Liver (tissue), 3 donors: ENCODE data around the gene FBXW7.

Experiments used
- EGR1 ChIP-seq, 2 donors: IDR thresholded peaks; 2 replicates each; pipeline ENCODE4 v1.6.1; 2016 to 2018; ENCODE audit warnings: antibody characterized with exemption in 2 of 2, low read depth in 2 of 2
- FOXA1 ChIP-seq: IDR thresholded peaks from 2 replicates; pipeline ENCODE4 v1.6.1; 2016; ENCODE audit warnings: antibody characterized with exemption
- HNF4A ChIP-seq, 2 donors: conservative IDR thresholded peaks; 2 replicates each; pipeline ENCODE4 v1.6.1; 2016; ENCODE audit warnings: antibody characterized with exemption in 2 of 2, mild to moderate bottlenecking in 2 of 2
- RAD21 ChIP-seq, 2 donors: IDR thresholded peaks; 2 replicates each; pipeline ENCODE4 v1.6.1; 2016; ENCODE audit warnings: antibody characterized with exemption in 2 of 2, mild to moderate bottlenecking in 2 of 2
- SP1 ChIP-seq: IDR thresholded peaks from 2 replicates; pipeline ENCODE4 v1.6.1; 2018; ENCODE audit warnings: antibody characterized with exemption, mild to moderate bottlenecking
- TF ChIP-seq, protein P1 (sequence below): IDR thresholded peaks from 2 replicates; pipeline ENCODE4 v1.6.1; 2016; ENCODE audit warnings: antibody characterized with exemption, mild to moderate bottlenecking
- TF ChIP-seq, protein P2 (sequence below): IDR thresholded peaks from 2 replicates; pipeline ENCODE4 v1.6.1; 2016; ENCODE audit warnings: antibody characterized with exemption
- TF ChIP-seq, protein P3 (sequence below): fragments of 150-350 bp; IDR thresholded peaks from 2 replicates; pipeline ENCODE4 v1.5.1; 2017; ENCODE audit warnings: improper control_type of control experiment, low read depth, low read length; ENCODE audit not compliant: missing input control
- donor health status: healthy.
- donor health status: healthy.

GRCh38 chr4:152417673-152418072 lies 118.2 kb downstream of the FBXW7 start:
- TF ChIP-seq, protein P1, sequence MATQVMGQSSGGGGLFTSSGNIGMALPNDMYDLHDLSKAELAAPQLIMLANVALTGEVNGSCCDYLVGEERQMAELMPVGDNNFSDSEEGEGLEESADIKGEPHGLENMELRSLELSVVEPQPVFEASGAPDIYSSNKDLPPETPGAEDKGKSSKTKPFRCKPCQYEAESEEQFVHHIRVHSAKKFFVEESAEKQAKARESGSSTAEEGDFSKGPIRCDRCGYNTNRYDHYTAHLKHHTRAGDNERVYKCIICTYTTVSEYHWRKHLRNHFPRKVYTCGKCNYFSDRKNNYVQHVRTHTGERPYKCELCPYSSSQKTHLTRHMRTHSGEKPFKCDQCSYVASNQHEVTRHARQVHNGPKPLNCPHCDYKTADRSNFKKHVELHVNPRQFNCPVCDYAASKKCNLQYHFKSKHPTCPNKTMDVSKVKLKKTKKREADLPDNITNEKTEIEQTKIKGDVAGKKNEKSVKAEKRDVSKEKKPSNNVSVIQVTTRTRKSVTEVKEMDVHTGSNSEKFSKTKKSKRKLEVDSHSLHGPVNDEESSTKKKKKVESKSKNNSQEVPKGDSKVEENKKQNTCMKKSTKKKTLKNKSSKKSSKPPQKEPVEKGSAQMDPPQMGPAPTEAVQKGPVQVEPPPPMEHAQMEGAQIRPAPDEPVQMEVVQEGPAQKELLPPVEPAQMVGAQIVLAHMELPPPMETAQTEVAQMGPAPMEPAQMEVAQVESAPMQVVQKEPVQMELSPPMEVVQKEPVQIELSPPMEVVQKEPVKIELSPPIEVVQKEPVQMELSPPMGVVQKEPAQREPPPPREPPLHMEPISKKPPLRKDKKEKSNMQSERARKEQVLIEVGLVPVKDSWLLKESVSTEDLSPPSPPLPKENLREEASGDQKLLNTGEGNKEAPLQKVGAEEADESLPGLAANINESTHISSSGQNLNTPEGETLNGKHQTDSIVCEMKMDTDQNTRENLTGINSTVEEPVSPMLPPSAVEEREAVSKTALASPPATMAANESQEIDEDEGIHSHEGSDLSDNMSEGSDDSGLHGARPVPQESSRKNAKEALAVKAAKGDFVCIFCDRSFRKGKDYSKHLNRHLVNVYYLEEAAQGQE: no peak
- TF ChIP-seq RAD21 (IDR thresholded peaks at IDR 0.05) (no peak), FOXA1 (no peak), EGR1 (IDR thresholded peaks at IDR 0.05; ENCODE audit: low read depth in 2 of 2) (no peak), SP1 (no peak), HNF4A (conservative IDR thresholded peaks at IDR 0.05) (no peak)
- TF ChIP-seq, protein P2, sequence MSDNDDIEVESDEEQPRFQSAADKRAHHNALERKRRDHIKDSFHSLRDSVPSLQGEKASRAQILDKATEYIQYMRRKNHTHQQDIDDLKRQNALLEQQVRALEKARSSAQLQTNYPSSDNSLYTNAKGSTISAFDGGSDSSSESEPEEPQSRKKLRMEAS: no peak
- TF ChIP-seq, protein P3, sequence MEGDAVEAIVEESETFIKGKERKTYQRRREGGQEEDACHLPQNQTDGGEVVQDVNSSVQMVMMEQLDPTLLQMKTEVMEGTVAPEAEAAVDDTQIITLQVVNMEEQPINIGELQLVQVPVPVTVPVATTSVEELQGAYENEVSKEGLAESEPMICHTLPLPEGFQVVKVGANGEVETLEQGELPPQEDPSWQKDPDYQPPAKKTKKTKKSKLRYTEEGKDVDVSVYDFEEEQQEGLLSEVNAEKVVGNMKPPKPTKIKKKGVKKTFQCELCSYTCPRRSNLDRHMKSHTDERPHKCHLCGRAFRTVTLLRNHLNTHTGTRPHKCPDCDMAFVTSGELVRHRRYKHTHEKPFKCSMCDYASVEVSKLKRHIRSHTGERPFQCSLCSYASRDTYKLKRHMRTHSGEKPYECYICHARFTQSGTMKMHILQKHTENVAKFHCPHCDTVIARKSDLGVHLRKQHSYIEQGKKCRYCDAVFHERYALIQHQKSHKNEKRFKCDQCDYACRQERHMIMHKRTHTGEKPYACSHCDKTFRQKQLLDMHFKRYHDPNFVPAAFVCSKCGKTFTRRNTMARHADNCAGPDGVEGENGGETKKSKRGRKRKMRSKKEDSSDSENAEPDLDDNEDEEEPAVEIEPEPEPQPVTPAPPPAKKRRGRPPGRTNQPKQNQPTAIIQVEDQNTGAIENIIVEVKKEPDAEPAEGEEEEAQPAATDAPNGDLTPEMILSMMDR: no peak
